ENCODE measurements around the gene DDX39A.
A peak's percentile ranks its signal among the peaks of the same experiment; 100 is the strongest.
"Not testable (repeated sequence)": the region's sequence is repeated elsewhere in the genome, so short reads cannot be mapped to it uniquely, and the experiment has no call there.

The DDX39A gene

GRCh38 chr19:14383661-14384555 lies 35.2 kb downstream of the DDX39A start:
- DNase-seq = peak; percentile 40

- DNase-seq = peak; percentile 55
Observed at GRCh38 chr19:14381689-14382474, 37.3 kb downstream of the DDX39A start.

GRCh38 chr19:14379294-14380065 lies 39.7 kb downstream of the DDX39A start:
- DNase-seq = no peak

GRCh38 chr19:14378890-14379289 lies 40.3 kb downstream of the DDX39A start:
- DNase-seq = no peak

GRCh38 chr19:14377883-14378328 lies 41.2 kb downstream of the DDX39A start:
- no peak for DNase-seq

- no peak for DNase-seq
Observed at GRCh38 chr19:14375582-14376291, 43.4 kb downstream of the DDX39A start.

GRCh38 chr19:14375055-14375581 lies 44.0 kb downstream of the DDX39A start:
- DNase-seq = peak; percentile 66

- DNase-seq = not testable (repeated sequence)
Observed at GRCh38 chr19:14374313-14374712, 44.8 kb downstream of the DDX39A start.

GRCh38 chr19:14372384-14373077 lies 46.6 kb downstream of the DDX39A start:
- DNase-seq = not testable (repeated sequence)

- no peak for DNase-seq
Observed at GRCh38 chr19:14371301-14371821, 47.8 kb downstream of the DDX39A start.

GRCh38 chr19:14370940-14371280 lies 48.2 kb downstream of the DDX39A start:
- no peak for DNase-seq

- peak; percentile 40 for DNase-seq
Observed at GRCh38 chr19:14370169-14370939, 48.8 kb downstream of the DDX39A start.

GRCh38 chr19:14369399-14370168 lies 49.6 kb downstream of the DDX39A start:
- peak; percentile 67 for DNase-seq

GRCh38 chr19:14368011-14368513 lies 51.1 kb downstream of the DDX39A start:
- no peak for DNase-seq

- no peak for DNase-seq
Observed at GRCh38 chr19:14367016-14367415, 52.1 kb downstream of the DDX39A start.

- DNase-seq = peak; percentile 82
Observed at GRCh38 chr19:14366529-14366928, 52.6 kb downstream of the DDX39A start.

GRCh38 chr19:14364098-14364443 lies 55.1 kb downstream of the DDX39A start:
- not testable (repeated sequence) for DNase-seq

- DNase-seq = no peak
Observed at GRCh38 chr19:14363183-14364097, 55.7 kb downstream of the DDX39A start.

Data from activated effector memory CD4-positive, alpha-beta T cell treated with Interleukin-2 at 50 U/mL for 16 hours (primary cell).